Tibial artery (tissue), 4 donors: ENCODE results near the gene NUCKS1.

Source experiments
- DNase-seq, 2 donors: peaks; one replicate each; pipeline ENCODE4 v3.0.0-alpha.2; 2019
- H3K27ac ChIP-seq, 2 donors: fragments of 200-600 bp; sonication (generic) in 1 of 2; 1 replicate in 1 of 2; 2 replicates in 1 of 2; pipeline ENCODE4 v1.5.1; 2018 to 2019; ENCODE audit warnings: mild to moderate bottlenecking in 1 of 2
- H3K27me3 ChIP-seq, 2 donors: fragments of 200-600 bp; sonication (generic) in 1 of 2; one replicate each; pipeline versions ENCODE4 v1.5.1 to v1.6.0; 2016 to 2019
- H3K36me3 ChIP-seq, 3 donors: fragments of 200-600 bp; sonication (generic) in 2 of 3; one replicate each; pipeline ENCODE4 v1.5.1; 2016 to 2019; ENCODE audit warnings: mild to moderate bottlenecking in 2 of 3
- H3K4me1 ChIP-seq, 4 donors: fragments of 200-600 bp; sonication (generic) in 2 of 4; 1 replicate in 3 of 4; 2 replicates in 1 of 4; pipeline ENCODE4 v1.5.1; 2016 to 2019
- H3K4me3 ChIP-seq, 2 donors: fragments of 200-600 bp; sonication (generic) in 1 of 2; 1 replicate in 1 of 2; 2 replicates in 1 of 2; pipeline ENCODE4 v1.5.1; 2018 to 2019; ENCODE audit warnings: mild to moderate bottlenecking in 2 of 2
- H3K9me3 ChIP-seq, 3 donors: fragments of 200-600 bp; sonication (generic) in 1 of 3; one replicate each; pipeline ENCODE4 v1.5.1; 2016 to 2019
- CTCF ChIP-seq, 2 experiments: fragments of 200-600 bp in 1 of 2; fragments of 450-650 bp in 1 of 2; IDR thresholded peaks; one replicate each; pipeline ENCODE4 v1.5.1; 2017 to 2019; ENCODE audit warnings: antibody characterized with exemption in 2 of 2, mild to moderate bottlenecking in 1 of 2, moderate library complexity in 1 of 2
- intact Hi-C: fragments of 100-400 bp; cut with DNase I; formaldehyde crosslinking; loops from one replicate; pipeline ENCODE4 v1.15.0; 2023; ENCODE audit warnings: low total_unique reads

The NUCKS1 gene

GRCh38 chr1:205715628-205716027 is 34.4 kb downstream of the NUCKS1 start:
- Histone ChIP-seq H3K4me3 (no peak overlapping the region), H3K4me1 (peaks cover 0 to 5% (median 0%) of the 10 kb centered on the region in 4 donors), H3K27ac (no peak overlapping the region), H3K9me3 (no peaks in the 10 kb centered on the region), H3K36me3 (peaks cover 36 to 64% (median 54%) of the 10 kb centered on the region in 3 donors), H3K27me3 (no peaks in the 10 kb centered on the region)
- intact Hi-C loops, result no loop called here
- no peak for DNase-seq
- no peak for TF ChIP-seq CTCF (IDR thresholded peaks at IDR 0.05)

GRCh38 chr1:205714906-205715246 is 35.1 kb downstream of the NUCKS1 start:
- intact Hi-C loops, result no loop called here
- no peaks in the 10 kb centered on the region for H3K9me3 ChIP-seq
- H3K27me3 ChIP-seq, result no peaks in the 10 kb centered on the region
- H3K27ac ChIP-seq, result no peak overlapping the region
- H3K4me3 ChIP-seq, result no peak overlapping the region
- TF ChIP-seq CTCF (IDR thresholded peaks at IDR 0.05), result no peak
- H3K36me3 ChIP-seq, result peaks cover 28 to 56% (median 47%) of the 10 kb centered on the region in 3 donors
- peaks cover 0 to 5% (median 0%) of the 10 kb centered on the region in 4 donors for H3K4me1 ChIP-seq
- DNase-seq, result no peak

GRCh38 chr1:205714190-205714905 is 35.6 kb downstream of the NUCKS1 start:
- Histone ChIP-seq H3K36me3 (peaks cover 23 to 56% (median 42%) of the 10 kb centered on the region in 3 donors), H3K4me3 (no peak overlapping the region), H3K4me1 (peaks cover 0 to 6% (median 0%) of the 10 kb centered on the region in 4 donors), H3K9me3 (no peaks in the 10 kb centered on the region), H3K27me3 (no peaks in the 10 kb centered on the region), H3K27ac (no peak overlapping the region)
- no peak for TF ChIP-seq CTCF (IDR thresholded peaks at IDR 0.05)
- intact Hi-C loops, result no loop called here
- no peak for DNase-seq

GRCh38 chr1:205711105-205712048 is 38.6 kb downstream of the NUCKS1 start:
- DNase-seq, result peak in 1 of 2 donors; percentile 65
- Histone ChIP-seq H3K4me3 (no peak overlapping the region), H3K4me1 (peaks cover 0 to 19% (median 5%) of the 10 kb centered on the region in 4 donors), H3K27me3 (no peaks in the 10 kb centered on the region), H3K27ac (peak overlapping the region in 1 of 2 donors; percentile 34), H3K36me3 (peaks cover under 1 to 26% (median 15%) of the 10 kb centered on the region in 3 donors), H3K9me3 (no peaks in the 10 kb centered on the region)
- intact Hi-C loops, result loop anchor here (2.0 kb wide), 1 partner anchor 53 kb away; no protein-coding TSS in a partner anchor
- peak; percentile 82 to 86 for TF ChIP-seq CTCF (IDR thresholded peaks at IDR 0.05)

GRCh38 chr1:205710201-205711062 is 39.5 kb downstream of the NUCKS1 start:
- peaks cover 0 to 24% (median 5%) of the 10 kb centered on the region in 4 donors for H3K4me1 ChIP-seq
- no peaks in the 10 kb centered on the region for H3K9me3 ChIP-seq
- no peak for DNase-seq
- no peak overlapping the region for H3K4me3 ChIP-seq
- intact Hi-C loops, result loop anchor here (2.0 kb wide), 1 partner anchor 52 kb away; no protein-coding TSS in a partner anchor
- H3K27me3 ChIP-seq, result no peaks in the 10 kb centered on the region
- H3K27ac ChIP-seq, result no peak overlapping the region
- TF ChIP-seq CTCF (IDR thresholded peaks at IDR 0.05), result no peak
- H3K36me3 ChIP-seq, result peaks cover 0 to 17% (median 5%) of the 10 kb centered on the region in 3 donors
